Hematopoietic multipotent progenitor cell treated with erythropoietin and hydrocortisone succinate and interleukin-3 and kit ligand, for 4 days (in vitro differentiated cells): ENCODE results near the gene MYO5C.
"Not testable (repeated sequence)": the region's sequence is repeated elsewhere in the genome, so short reads cannot be mapped to it uniquely, and the experiment has no call there.

ENCODE experiments used
- DNase-seq: peaks from one replicate; pipeline ENCODE4 v3.0.0-alpha.2; 2015

The MYO5C gene

GRCh38 chr15:52200831-52201365, 94.7 kb downstream of the MYO5C start:
- DNase-seq, result no peak

GRCh38 chr15:52199271-52199670, 96.3 kb downstream of the MYO5C start:
- no peak for DNase-seq

- no peak for DNase-seq
These were observed 98.7 kb downstream of the MYO5C start for GRCh38 chr15:52196891-52197290.

GRCh38 chr15:52193791-52194190, 101.8 kb downstream of the MYO5C start:
- DNase-seq, result no peak

- DNase-seq, result no peak
These were observed 102.3 kb downstream of the MYO5C start for GRCh38 chr15:52193321-52193720.

- DNase-seq, result peak; percentile 32
These were observed 104.4 kb downstream of the MYO5C start, which contains the start of gene GNB5 for GRCh38 chr15:52191207-52191606. GNB5 (minus strand) TSS chr15:52191392; CDS start chr15:52184676, 6,716 bp downstream.

GRCh38 chr15:52186651-52187486, 108.7 kb downstream of the MYO5C start:
- no peak for DNase-seq

GRCh38 chr15:52185151-52185561, 110.4 kb downstream of the MYO5C start:
- DNase-seq, result no peak

- DNase-seq, result no peak
These were observed 110.9 kb downstream of the MYO5C start for GRCh38 chr15:52184721-52185120.

GRCh38 chr15:52183562-52184173, 111.9 kb downstream of the MYO5C start:
- DNase-seq, result peak; percentile 44

- DNase-seq, result no peak
These were observed 113.4 kb downstream of the MYO5C start for GRCh38 chr15:52181938-52182780.

- no peak for DNase-seq
These were observed 114.7 kb downstream of the MYO5C start for GRCh38 chr15:52180851-52181450.

GRCh38 chr15:52180196-52180835, 115.3 kb downstream of the MYO5C start:
- DNase-seq, result peak; percentile 27

GRCh38 chr15:52179278-52180195, 116.1 kb downstream of the MYO5C start:
- peak; percentile 87 for DNase-seq

GRCh38 chr15:52178765-52179164, 116.8 kb downstream of the MYO5C start:
- DNase-seq, result no peak

- no peak for DNase-seq
These were observed 122.7 kb downstream of the MYO5C start for GRCh38 chr15:52172869-52173268.

- DNase-seq, result no peak
These were observed 123.8 kb downstream of the MYO5C start for GRCh38 chr15:52171807-52172206.

GRCh38 chr15:52171386-52171785, 124.2 kb downstream of the MYO5C start:
- peak; percentile 61 for DNase-seq

- DNase-seq, result not testable (repeated sequence)
These were observed 125.4 kb downstream of the MYO5C start for GRCh38 chr15:52170199-52170598.

GRCh38 chr15:52165494-52166131, 130.0 kb downstream of the MYO5C start:
- DNase-seq, result not testable (repeated sequence)
